PC-9 (cell line): ENCODE data around the gene LIF.

Experiments used
- CTCF ChIP-seq: fragments of 200-600 bp; sonication (generic); conservative IDR thresholded peaks from 2 replicates; pipeline ENCODE4 v1.6.1; 2017; ENCODE audit warnings: mixed run types, antibody characterized with exemption, mild to moderate bottlenecking, moderate library complexity
- EZH2 ChIP-seq: fragments of 200-600 bp; sonication (generic); IDR thresholded peaks from 2 replicates; pipeline ENCODE4 v1.8.0; 2017; ENCODE audit warnings: antibody characterized with exemption, low read depth

GRCh38 chr22:30206944-30207343 is 39.6 kb downstream of the LIF start:
- TF ChIP-seq CTCF (no peak), EZH2 (no peak)
